Keratinocyte (primary cell): ENCODE results near the gene POP4.

Experiments used
- CTCF ChIP-seq, 3 experiments: IDR thresholded peaks in 1 of 3; conservative IDR thresholded peaks in 1 of 3; optimal IDR thresholded peaks in 1 of 3; 2 replicates in 2 of 3; 3 replicates in 1 of 3; pipeline versions ENCODE3 to v1.5.1; 2011; ENCODE audit warnings: low read length in 3 of 3, mild to moderate bottlenecking in 3 of 3, moderate library complexity in 2 of 3, control low read depth in 1 of 3, inconsistent platforms in 1 of 3; ENCODE audit not compliant: insufficient read depth in 2 of 3; ENCODE audit errors: extremely low read depth in 1 of 3
- EZH2 ChIP-seq: IDR thresholded peaks from one replicate; pipeline ENCODE4 v1.6.1; 2012; ENCODE audit warnings: inconsistent platforms, mild to moderate bottlenecking, low read length, moderate library complexity

- no peak for TF ChIP-seq CTCF (optimal IDR thresholded peaks at IDR 0.05 in 1 of 3, IDR thresholded peaks at IDR 0.05 in 1 of 3, conservative IDR thresholded peaks at IDR 0.05 in 1 of 3; ENCODE audit: extremely low read depth in 1 of 3, insufficient read depth in 2 of 3, low read length in 3 of 3)
- TF ChIP-seq EZH2, result no peak
Observed at GRCh38 chr19:29576046-29576606, 30.0 kb upstream of the POP4 start.
